K562 (cell line): Measurements from ENCODE around the gene OR10H5.

Experiments
- CUX1 ChIP-seq: fragments of 200-800 bp; sonication (Bioruptor generic); IDR thresholded peaks from 2 replicates; pipeline ENCODE4 v1.6.1; 2016; ENCODE audit warnings: missing genetic modification characterization, missing compliant biosample characterization
- FOXM1 ChIP-seq, 2 experiments: fragments of 450-650 bp in 1 of 2; sonication (generic) in 1 of 2; formaldehyde crosslinking in 1 of 2; IDR thresholded peaks; 2 replicates each; pipeline versions ENCODE4 v1.6.1 to v1.9.0; 2017 to 2022; ENCODE audit warnings: low read depth in 2 of 2, mild to moderate bottlenecking in 2 of 2, missing genetic modification reagents in 1 of 2, moderate library complexity in 1 of 2
- ILF3 ChIP-seq: fragments of 450-650 bp; IDR thresholded peaks from 2 replicates; pipeline ENCODE4 v1.6.1; 2018; ENCODE audit warnings: antibody characterized with exemption, mild to moderate bottlenecking, moderate library complexity, borderline replicate concordance
- KLF16 ChIP-seq: IDR thresholded peaks from 2 replicates; pipeline ENCODE4 v1.6.1; 2016; ENCODE audit warnings: antibody characterized with exemption
- SIN3A ChIP-seq, 2 experiments: fragments of 150-350 bp in 1 of 2; IDR thresholded peaks; 2 replicates each; pipeline ENCODE4 v1.6.1; 2011 to 2016; ENCODE audit warnings: borderline replicate concordance in 2 of 2, low read depth in 2 of 2, low read length in 2 of 2, mild to moderate bottlenecking in 2 of 2, moderate library complexity in 2 of 2; ENCODE audit not compliant: control insufficient read depth in 1 of 2
- STAT5B ChIP-seq: fragments of 250-450 bp; sonication (Bioruptor Pico); IDR thresholded peaks from 2 replicates; pipeline ENCODE4 v1.8.0; 2021; ENCODE audit warnings: mild to moderate bottlenecking, inconsistent platforms
- YBX1 ChIP-seq: fragments of 450-650 bp; IDR thresholded peaks from 2 replicates; pipeline ENCODE4 v1.7.1; 2016; ENCODE audit warnings: mild to moderate bottlenecking
- ZC3H11A ChIP-seq: IDR thresholded peaks from 2 replicates; pipeline ENCODE4 v1.6.1; 2012; ENCODE audit warnings: low read depth, low read length, improper control_type of control experiment
- TF ChIP-seq, protein P1 (sequence below), 3 experiments: IDR thresholded peaks in 2 of 3; conservative IDR thresholded peaks in 1 of 3; 2 replicates each; pipeline ENCODE4 v1.5.1; 2011 to 2012; ENCODE audit warnings: low read length in 3 of 3, mild to moderate bottlenecking in 3 of 3, control low read depth in 2 of 3, improper control_type of control experiment in 1 of 3, inconsistent platforms in 1 of 3, low read depth in 1 of 3, mixed read lengths in 1 of 3, moderate library complexity in 1 of 3; ENCODE audit not compliant: insufficient read depth in 2 of 3

DNA sequence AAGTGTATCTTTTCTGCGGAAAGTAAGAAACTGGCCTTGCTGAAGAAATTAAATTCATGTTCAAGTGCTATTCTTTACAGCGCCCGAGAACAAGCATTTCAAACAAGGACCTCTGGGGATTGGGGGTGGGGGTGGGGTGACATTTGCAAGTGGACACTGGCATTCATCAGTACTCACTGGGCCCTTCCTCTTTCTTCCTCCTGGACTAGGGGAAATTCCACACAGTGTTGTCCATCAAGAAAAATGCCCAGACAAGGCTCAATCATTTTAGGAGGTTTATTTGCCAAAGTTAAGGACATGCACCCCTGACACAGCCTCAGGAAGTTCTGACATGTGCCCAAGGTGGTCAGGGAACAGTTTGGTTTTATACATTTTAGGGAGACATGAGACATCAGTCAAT lies 50.9 kb downstream of the OR10H5 start:
- no peak for TF ChIP-seq CUX1 (CRISPR knock-in tag)
- TF ChIP-seq SIN3A (IDR thresholded peaks at IDR 0.05; ENCODE audit: borderline replicate concordance in 2 of 2, control insufficient read depth in 1 of 2, low read depth in 2 of 2, low read length in 2 of 2), result no peak
- TF ChIP-seq YBX1, result no peak
- no peak for TF ChIP-seq FOXM1 (IDR thresholded peaks at IDR 0.05; ENCODE audit: low read depth)
- no peak for TF ChIP-seq FOXM1 (CRISPR knock-in tag; IDR thresholded peaks at IDR 0.05; ENCODE audit: low read depth)
- no peak for TF ChIP-seq STAT5B (CRISPR knock-in tag)
- TF ChIP-seq, protein P1, sequence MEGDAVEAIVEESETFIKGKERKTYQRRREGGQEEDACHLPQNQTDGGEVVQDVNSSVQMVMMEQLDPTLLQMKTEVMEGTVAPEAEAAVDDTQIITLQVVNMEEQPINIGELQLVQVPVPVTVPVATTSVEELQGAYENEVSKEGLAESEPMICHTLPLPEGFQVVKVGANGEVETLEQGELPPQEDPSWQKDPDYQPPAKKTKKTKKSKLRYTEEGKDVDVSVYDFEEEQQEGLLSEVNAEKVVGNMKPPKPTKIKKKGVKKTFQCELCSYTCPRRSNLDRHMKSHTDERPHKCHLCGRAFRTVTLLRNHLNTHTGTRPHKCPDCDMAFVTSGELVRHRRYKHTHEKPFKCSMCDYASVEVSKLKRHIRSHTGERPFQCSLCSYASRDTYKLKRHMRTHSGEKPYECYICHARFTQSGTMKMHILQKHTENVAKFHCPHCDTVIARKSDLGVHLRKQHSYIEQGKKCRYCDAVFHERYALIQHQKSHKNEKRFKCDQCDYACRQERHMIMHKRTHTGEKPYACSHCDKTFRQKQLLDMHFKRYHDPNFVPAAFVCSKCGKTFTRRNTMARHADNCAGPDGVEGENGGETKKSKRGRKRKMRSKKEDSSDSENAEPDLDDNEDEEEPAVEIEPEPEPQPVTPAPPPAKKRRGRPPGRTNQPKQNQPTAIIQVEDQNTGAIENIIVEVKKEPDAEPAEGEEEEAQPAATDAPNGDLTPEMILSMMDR (IDR thresholded peaks at IDR 0.05 in 2 of 3, conservative IDR thresholded peaks at IDR 0.05 in 1 of 3; ENCODE audit: insufficient read depth in 2 of 3, low read depth in 1 of 3, low read length in 3 of 3), result no peak
- TF ChIP-seq ILF3, result no peak
- no peak for TF ChIP-seq ZC3H11A
- TF ChIP-seq KLF16, result no peak
